ENCODE data around the gene VWA3A.

The VWA3A gene

GRCh38 chr16:22206013-22206841 is 113.9 kb downstream of the VWA3A start, which contains the start of gene EEF2K:
Gene EEF2K, plus strand, starts transcription at chr16:22206278. Its CDS starts 19,452 bp downstream, at chr16:22225730.
- Histone ChIP-seq H3K27ac (replicated peaks) (peak within 1 kb of the TSS; percentile 88), H3K4me3 (replicated peaks; ENCODE audit: insufficient read depth, low read length) (peak within 1 kb of the TSS; percentile 91), H3K27me3 (ENCODE audit: insufficient read depth, poor library complexity, severe bottlenecking) (no peaks in the 10 kb centered on the region)
- no peak for TF ChIP-seq REST (IDR thresholded peaks at IDR 0.05; ENCODE audit: insufficient replicate concordance, low read depth)
- TF ChIP-seq CTCF (IDR thresholded peaks at IDR 0.05; ENCODE audit: insufficient read depth, low read length), result peak; percentile 83
- TF ChIP-seq GABPA (IDR thresholded peaks at IDR 0.05; ENCODE audit: low read depth), result peak; percentile 71
- TF ChIP-seq POLR2AphosphoS5 (IDR thresholded peaks at IDR 0.05; ENCODE audit: low read depth), result peak; percentile 52
- TF ChIP-seq SPI1 (IDR thresholded peaks at IDR 0.05; ENCODE audit: borderline replicate concordance, low read depth), result peak; percentile 16; the same call in 1 of the 2 replicates
- peak; percentile 90 to 95 for DNase-seq (ENCODE audit: low read depth in 1 of 2, low spot score in 1 of 2)

Data from HL-60 (cell line).